Measurements from ENCODE around the gene RSPH4A.

- TF ChIP-seq POLR2AphosphoS5 (IDR thresholded peaks at IDR 0.05) (no peak), CTCF (IDR thresholded peaks at IDR 0.05) (no peak)
Observed at GRCh38 chr6:116578335-116578734, 37.9 kb upstream of the RSPH4A start.
